Measurements from ENCODE around the gene FERMT3.

GRCh38 chr11:64208796-64209562, 2.5 kb downstream of the FERMT3 start:
- TF ChIP-seq POLR2A (IDR thresholded peaks at IDR 0.05) (no peak), CTCF (IDR thresholded peaks at IDR 0.05) (no peak)
